NCI-H510A (cell line): ENCODE data around the gene CMKLR1.

ENCODE experiments used
- DNase-seq: peaks from one replicate; lab custom pipeline; 2025; lab: John Stamatoyannopoulos, UW

The CMKLR1 gene

DNA sequence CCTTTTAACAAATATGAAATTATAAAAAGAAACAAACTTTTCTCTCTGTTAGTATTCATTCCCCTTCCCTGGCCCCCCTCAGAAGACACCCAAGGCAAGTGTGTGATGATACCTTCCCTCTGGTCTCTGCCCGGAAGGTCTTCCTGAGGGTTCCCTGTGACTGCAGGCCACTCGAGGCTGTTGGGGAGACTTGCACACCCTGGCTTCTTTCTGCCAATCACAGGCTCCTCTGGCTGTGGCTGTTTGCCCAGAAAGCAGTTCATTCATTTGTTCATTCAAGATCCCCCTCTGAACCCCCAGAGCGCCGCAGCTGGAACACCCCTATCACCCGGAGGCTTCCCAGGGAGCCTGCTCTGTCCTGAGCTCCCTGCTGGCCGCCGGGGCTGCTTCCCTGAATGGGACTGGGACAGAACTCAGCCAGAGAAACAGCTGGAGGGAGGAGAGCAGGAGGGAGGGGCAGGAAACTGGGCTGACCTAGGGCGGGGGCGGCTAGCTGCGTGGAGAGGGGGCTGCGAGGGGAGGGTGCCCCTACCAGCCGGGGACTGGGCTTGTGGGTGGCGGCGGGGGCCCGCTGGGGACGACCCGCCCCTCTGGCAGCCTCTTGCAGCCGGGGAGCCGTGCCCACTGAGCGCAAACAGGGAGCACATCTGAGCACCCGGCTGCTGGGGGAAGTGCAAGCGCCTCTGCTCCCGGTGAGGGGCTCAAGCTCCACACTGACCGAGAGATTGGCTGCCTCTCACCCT lies at the start of gene CMKLR1:
Gene CMKLR1, minus strand, starts transcription at position 397 of the 743 bp plus-strand sequence. CDS start 45,720 bp downstream, outside the sequence.
- no peak for DNase-seq

DNA sequence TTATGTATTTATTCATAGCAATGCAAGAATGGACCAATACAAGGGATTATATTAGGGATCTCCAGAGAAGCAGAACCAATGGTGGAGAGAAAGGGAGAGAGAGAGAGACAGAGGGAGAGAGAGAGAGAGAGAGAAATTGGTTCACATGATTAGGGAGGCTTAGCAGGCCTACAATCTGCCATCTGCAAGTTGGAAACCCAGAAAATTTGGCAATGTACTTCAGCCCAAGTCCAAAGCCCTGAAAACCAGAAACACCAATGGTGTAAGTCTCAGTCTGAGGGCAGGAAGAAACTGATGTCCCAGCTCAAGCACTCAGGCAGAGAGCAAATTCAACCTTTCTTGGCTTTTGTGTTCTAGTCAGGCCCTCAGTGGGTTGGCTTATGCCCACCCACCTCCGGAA lies 48.7 kb upstream of the CMKLR1 start:
- DNase-seq, result no peak

DNA sequence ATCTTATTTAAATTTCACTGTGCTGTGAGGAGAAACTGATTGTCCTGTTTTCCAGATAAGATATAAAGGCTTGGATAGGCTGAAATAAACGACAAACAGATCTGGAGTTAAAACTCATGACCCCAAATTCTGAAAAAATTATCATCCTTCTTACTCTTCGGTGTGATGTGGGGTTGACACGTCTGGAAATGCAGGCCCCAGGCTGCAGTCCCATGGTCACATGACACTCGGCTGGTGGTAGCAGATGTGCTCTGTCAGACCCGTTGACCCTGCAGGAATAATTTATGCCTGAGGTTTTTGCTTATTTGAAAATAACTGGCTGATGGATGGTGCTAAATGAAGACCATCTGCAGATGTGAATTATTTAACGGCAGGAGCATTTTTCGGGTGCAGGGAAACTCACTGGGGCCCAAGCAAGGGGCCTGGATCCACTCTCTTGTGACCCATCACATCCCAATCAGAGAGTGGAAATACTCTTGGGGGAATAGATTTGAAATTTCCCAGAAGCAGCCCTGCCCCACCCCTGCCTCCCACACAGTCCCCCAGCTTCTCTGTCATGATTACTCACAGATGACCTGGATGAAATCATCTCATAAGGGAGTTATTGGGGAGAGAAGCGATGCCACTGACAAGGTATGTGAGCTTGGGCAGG lies 47.7 kb upstream of the CMKLR1 start:
- DNase-seq, result no peak

DNA sequence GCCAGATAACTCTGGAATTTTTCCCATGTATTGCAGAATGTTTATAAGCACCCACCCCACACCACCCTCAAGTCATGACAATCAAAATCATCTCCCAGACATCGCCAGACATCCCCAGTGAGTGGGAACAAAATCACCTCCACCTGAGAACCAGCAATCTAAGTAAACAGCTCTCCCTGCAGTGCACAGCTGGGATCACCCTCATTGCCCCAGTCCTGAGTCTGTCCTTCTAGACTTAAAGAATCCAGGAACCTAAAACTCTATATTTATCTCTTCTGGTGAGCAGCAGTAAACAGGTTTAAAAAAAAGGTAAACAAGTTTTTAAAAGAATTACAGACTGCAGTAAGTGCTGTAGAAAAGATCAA lies 43.3 kb upstream of the CMKLR1 start:
- DNase-seq, result no peak

DNA sequence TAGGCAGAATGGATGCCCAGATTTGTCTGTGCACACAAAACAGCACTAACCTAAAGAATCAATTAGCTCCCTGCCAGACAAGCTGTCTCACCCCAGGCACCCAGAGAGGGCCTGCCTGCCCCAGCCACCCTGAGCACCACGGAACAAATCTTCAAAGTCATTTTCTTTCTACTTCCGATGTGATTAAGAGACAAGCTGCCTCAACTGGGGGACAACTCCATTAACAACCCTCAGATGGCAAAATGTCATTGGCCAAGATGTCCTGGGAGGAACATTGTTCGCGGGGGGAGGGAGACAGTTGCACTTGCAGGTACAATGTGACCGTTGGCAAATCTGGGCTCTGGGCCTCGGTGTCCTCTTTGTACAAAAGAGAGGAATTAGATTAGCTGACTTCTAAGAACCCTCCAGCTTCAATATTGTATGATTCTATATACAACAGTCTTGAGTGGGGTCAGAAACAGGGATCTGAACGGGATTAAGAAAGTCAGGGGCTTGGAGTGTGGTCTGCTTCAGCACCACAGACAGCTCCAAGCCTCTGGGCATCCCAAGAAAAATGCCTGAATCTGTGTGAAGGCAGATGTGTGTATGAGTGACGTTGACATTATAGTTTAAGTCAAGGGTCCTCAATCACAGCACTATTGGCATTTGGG lies 42.8 kb upstream of the CMKLR1 start:
- no peak for DNase-seq

DNA sequence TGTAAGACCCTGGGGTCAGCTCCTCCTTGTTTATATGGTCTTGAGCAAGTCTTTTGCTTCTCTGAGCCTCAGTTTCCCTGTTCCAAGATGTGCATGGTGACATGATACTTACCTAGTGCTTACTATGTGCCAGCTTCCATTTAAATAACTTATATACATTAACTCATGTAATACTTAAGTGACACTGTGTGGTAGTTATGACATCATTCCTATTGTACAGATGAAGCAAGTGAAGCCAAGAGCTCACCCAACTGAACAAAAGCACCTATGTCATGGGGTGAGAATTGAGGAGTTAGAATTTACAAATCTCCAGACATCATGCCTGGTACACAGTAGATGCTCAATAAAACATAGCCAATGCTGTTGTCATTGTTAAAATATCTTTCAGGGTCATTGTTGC lies 41.3 kb upstream of the CMKLR1 start:
- DNase-seq, result no peak

GRCh38 chr12:108379823-108380222 lies 40.7 kb upstream of the CMKLR1 start:
- DNase-seq, result no peak

DNA sequence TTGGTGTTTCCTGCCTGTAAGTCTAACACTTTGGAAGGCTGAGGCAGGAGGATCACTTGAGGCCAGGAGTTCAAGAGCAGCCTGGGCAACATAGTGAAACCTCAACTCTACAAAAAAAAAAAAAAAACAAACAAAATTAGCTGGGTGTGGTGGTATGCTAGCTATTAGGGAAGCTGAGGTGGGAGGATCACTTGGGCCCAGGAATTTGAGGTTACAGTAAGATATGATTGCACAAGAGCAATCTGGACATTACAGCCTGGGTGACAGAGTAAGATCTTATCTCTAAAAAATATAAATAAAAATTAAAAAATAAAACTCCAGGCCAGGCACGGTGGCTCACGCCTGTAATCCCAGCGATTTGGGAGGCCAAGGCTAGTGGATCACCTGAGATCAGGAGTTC lies 39.8 kb upstream of the CMKLR1 start:
- no peak for DNase-seq

GRCh38 chr12:108377260-108377659 lies 38.1 kb upstream of the CMKLR1 start:
- no peak for DNase-seq

DNA sequence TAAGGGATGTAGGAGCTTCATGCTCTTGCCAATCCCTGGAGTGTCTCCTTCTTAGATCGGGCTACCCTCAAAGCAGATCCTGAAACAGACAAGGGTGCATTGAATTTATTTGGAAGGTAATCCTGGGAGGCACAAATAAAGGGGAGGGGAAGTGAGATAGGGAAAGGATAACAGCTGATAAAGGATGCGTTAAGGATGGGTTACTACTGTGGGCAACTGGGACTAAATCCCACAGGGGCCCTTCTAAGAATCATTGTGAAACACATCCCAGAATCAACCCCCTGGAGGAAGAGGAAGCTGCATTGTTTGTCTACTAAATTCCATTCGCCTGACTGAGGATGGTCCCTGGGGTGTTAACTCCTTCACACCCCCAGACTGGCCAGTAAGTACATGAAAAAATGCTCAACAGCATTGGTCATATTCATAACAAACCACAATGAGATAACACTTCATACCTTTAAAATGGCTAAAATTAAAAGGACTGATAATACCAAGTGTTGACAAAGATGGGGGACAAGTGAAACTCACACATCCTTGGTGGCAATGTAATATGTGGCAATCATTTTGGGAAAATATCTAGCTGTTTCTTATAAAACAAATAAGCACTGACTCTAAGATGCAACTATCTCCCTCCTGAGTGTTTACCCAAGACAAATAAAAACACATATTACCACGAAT lies 37.0 kb upstream of the CMKLR1 start:
- DNase-seq, result no peak

DNA sequence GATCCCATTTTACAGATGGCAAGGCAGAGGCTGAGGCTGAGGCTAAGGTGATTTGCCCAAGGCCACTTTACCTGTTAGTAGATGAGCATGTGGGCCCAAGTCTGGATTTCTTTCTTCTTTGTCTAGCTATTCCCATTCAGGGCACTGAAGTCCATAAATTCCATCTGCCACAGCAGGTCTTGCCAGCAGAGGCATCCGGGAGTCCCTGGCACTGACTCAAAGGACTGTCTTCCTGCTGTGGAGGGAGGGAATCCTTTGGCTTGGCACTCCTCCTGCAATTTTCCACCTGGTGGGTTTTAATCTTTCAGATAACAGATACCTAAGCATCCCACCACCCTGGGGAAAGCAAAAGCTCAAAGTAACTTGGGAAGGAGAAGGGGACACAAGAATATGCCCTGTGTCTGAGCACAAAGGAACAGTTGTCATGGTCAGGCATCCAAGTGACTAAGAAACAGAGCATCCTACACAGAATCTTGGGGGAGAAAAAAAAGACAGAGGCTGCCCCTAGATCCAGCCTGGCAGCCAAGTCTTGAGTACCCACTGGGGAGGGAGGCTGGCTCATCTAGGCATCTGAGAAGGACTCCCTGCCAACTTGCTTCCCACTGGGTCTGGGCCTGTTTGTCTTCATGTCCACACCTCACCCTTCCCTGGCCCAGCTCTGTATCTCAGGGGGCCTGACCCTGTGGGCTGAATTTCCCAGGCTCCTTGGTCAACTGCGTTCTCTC lies 35.6 kb upstream of the CMKLR1 start:
- DNase-seq, result no peak

DNA sequence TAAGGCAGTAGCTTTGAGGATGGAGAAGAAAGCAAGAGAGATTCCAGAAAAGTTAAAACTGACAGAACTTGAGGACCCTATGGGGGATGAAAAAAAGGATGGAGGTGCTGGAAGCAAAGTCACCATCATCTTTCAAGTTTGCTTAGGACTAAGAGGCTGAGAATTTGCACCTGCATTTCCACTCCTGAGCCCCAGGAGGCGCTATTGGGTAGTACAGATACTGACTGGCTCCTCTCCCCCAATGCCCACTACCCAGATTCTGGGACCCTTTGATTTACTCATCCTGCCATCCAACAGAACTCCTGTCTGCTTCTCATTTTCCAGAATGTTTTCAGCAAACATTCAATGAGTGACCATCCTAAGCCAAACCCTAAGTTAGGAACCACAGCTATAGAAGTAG lies 34.0 kb upstream of the CMKLR1 start:
- no peak for DNase-seq

DNA sequence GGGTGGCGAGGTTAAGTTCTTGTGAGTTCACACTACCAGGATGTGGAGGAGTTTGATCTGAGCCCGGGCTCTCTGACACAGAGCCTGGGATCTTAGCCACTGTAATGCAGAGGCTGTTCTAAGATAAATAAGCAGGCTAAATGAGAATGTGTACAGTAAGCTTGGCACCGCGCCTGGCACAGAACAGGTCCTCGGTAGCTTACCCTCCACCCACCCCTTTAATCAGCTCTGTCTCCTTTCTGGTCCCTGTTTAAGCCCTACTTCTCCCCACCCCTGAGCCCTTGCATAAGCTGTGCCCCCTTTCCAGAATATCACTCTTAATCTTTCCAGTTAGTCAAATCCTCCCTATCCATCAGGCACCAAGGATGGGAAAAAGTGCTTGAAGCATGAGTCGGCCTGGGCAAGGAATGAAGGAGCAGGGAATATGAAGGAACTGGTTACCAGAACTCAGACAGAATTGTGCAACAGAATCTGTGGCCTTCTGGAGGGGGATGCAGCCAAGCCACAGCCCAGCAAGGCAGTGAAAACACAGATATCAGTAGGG lies 32.8 kb upstream of the CMKLR1 start:
- no peak for DNase-seq

- no peak for DNase-seq
These were observed 31.3 kb upstream of the CMKLR1 start for GRCh38 chr12:108370415-108370814.

GRCh38 chr12:108369736-108370396 lies 30.8 kb upstream of the CMKLR1 start:
- no peak for DNase-seq

DNA sequence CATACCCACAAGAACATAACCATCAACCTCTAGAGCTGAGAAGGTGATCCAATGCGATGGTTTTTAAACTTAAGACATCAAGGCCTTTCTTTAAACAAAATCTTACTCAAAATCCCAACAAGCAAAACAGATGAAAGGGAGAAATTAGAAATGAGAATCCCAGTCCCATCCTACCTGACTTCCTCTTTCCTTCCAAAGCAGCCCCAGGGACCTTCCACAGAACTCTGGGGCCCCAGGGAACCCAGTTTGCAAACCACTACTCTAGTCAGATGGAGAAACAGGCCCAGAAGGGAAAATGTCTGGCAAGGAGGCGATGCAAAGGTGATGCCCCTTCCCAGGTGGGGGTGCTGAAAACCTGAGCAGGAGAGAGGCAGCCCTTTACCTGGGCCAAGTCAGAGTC lies 29.0 kb upstream of the CMKLR1 start:
- DNase-seq, result no peak

GRCh38 chr12:108367436-108367835 lies 28.3 kb upstream of the CMKLR1 start:
- no peak for DNase-seq

DNA sequence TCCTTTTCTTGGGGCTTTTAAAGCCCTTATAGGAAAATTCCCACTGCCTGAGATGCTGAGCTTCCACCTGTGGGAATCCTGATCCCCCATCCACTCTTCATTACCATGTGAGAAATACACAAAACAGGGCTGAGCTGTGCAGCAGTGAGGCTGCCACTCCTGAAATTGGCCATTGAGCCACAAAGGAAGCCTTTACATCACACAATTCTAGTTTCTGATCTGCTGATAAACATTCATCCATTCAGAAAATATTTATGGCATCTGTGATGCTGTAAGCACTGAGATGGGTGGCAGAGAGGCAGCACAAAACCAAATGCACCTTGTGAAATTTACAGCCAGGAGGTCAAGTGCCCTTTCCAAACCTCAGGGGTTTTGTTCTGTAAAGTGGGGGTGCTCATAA lies 26.2 kb upstream of the CMKLR1 start:
- no peak for DNase-seq

- DNase-seq, result no peak
These were observed 25.8 kb upstream of the CMKLR1 start for GRCh38 chr12:108364879-108365278.

DNA sequence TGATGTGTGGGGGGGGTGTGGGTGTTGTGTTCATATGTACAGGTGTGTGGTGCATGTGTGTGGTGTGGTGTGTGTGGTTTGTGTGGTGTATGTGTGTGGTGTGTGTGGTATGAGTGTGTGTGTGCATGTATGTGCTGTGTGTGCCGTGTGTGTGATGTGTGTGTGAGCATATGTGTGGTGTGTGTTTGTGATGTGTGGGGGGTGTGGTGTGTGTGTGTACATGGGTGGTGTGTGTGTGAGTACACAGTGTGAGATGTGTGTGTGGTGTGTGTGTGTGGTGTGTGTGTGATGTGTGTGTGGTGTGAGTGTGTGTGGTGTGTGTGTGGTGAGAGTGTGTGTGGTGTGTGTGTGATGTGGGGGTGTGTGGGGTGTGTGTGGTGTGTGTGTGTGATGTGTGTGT lies 24.5 kb upstream of the CMKLR1 start:
- no peak for DNase-seq

GRCh38 chr12:108363165-108363564 lies 24.1 kb upstream of the CMKLR1 start:
- DNase-seq, result no peak
